Mesodermal cell (in vitro differentiated cells): Measurements from ENCODE around the gene KMO.

ENCODE experiments used
- H3K27ac ChIP-seq: 2 replicates; pipeline ENCODE4 v1.7.0; 2013; ENCODE audit warnings: mild to moderate bottlenecking, low read depth, low read length, moderate library complexity; ENCODE audit not compliant: severe bottlenecking
- H3K36me3 ChIP-seq: 2 replicates; pipeline ENCODE4 v1.7.1; 2013; ENCODE audit warnings: mild to moderate bottlenecking, low read length, moderate library complexity; ENCODE audit not compliant: control insufficient read depth, insufficient read depth
- H3K4me1 ChIP-seq: one replicate; pipeline ENCODE4 v1.7.1; 2013; ENCODE audit warnings: mild to moderate bottlenecking, low read length; ENCODE audit not compliant: insufficient read depth, control insufficient read depth, poor library complexity, severe bottlenecking
- H3K4me3 ChIP-seq: 2 replicates; pipeline ENCODE4 v1.7.0; 2013; ENCODE audit warnings: low read length, control low read depth, mild to moderate bottlenecking; ENCODE audit not compliant: insufficient read depth, poor library complexity, severe bottlenecking; ENCODE audit errors: extremely low read depth
- H3K9me3 ChIP-seq: 2 replicates; pipeline ENCODE4 v1.7.1; 2013; ENCODE audit warnings: mild to moderate bottlenecking, low read length, moderate library complexity; ENCODE audit not compliant: control insufficient read depth
- WGBS, 2 experiments: methylation state at CpG; one replicate each; pipeline ENCODE4 v1.1.5; 2013; ENCODE audit warnings: missing lambda C conversion rate in 2 of 2; ENCODE audit not compliant: insufficient coverage in 2 of 2; 5-methylcytosine and 5-hydroxymethylcytosine counted together

Gene KMO

GRCh38 chr1:241536304-241536703, 4.1 kb downstream of the KMO start:
- no peak overlapping the region for H3K4me3 ChIP-seq
- WGBS, 2 experiments, result 100% methylated on average over 1 of the region's 1 CpG; no CpG with 5 or more reads in 1 of the 2 experiments
- H3K27ac ChIP-seq, result no peak overlapping the region
- H3K4me1 ChIP-seq, result peaks cover 8% of the 10 kb centered on the region
- no peaks in the 10 kb centered on the region for H3K9me3 ChIP-seq
- H3K36me3 ChIP-seq, result no peaks in the 10 kb centered on the region

GRCh38 chr1:241536969-241537368, 4.8 kb downstream of the KMO start:
- no peaks in the 10 kb centered on the region for H3K36me3 ChIP-seq
- WGBS, 2 experiments, result 89 to 100% methylated on average over 1 of the region's 2 CpGs
- H3K4me3 ChIP-seq, result no peak overlapping the region
- no peak overlapping the region for H3K27ac ChIP-seq
- H3K9me3 ChIP-seq, result no peaks in the 10 kb centered on the region
- peaks cover 1% of the 10 kb centered on the region for H3K4me1 ChIP-seq

DNA sequence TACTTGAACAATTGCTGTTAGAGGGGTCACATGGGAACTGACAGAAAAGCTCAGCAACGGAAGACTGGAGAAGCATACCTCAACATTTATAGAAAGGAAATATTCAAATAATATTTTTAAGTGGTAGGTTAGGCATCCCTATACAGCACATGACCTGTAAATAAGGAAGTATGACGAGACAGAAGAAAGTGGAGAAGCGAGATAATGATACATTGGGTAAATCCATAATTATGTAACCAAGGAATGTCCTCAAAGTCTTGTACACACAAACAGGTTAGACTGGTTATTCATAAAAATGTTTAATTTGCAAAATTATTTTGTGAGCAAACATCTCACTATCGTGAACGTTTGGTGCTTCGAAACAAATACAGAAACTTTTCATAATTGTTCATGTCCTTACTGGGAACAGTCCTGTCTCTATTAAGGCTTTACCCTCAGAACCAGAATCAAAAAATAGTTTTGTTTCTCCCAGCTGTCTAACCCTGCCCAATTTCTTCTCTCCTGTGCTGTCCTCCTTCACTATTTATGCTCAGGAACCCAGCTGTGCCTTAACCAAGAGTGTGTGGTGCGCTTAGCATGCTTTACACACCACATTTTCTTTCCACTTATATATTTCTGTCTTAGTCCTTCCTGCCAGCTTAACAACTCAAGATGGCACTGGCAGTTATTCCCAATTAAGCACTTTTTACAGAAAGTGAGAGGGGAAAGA, 10.2 kb downstream of the KMO start:
- Histone ChIP-seq H3K4me3 (no peak overlapping the region), H3K36me3 (no peaks in the 10 kb centered on the region), H3K4me1 (no peaks in the 10 kb centered on the region), H3K9me3 (no peaks in the 10 kb centered on the region), H3K27ac (no peak overlapping the region)
- 92 to 94% methylated on average over 4 to 5 of the region's 7 CpGs for WGBS, 2 experiments

- Histone ChIP-seq H3K9me3 (no peaks in the 10 kb centered on the region), H3K36me3 (no peaks in the 10 kb centered on the region), H3K27ac (no peak overlapping the region), H3K4me3 (no peak overlapping the region), H3K4me1 (no peaks in the 10 kb centered on the region)
- 100% methylated on average over 1 to 2 of the region's 2 CpGs for WGBS, 2 experiments
Measured at GRCh38 chr1:241548008-241548407, 15.8 kb downstream of the KMO start.

DNA sequence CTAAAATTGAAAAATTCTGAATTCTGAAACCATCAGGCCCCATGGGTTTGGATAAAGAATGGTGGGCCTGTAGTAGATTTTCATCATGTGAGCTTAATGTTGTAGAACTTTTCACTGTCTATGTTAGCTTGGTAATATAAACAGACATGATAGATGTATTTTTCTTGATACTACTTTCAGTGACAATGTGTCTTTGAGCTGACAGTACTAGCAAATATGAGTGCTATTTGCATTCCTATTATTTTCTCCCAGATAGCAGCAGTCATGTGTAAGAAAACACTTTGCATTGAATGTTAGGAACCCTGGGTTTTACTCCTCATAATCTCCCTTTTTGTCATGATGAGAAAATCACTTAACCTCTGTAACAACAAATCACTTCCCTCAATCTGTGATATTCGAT, 18.1 kb downstream of the KMO start:
- no peaks in the 10 kb centered on the region for H3K9me3 ChIP-seq
- H3K36me3 ChIP-seq, result no peaks in the 10 kb centered on the region
- H3K27ac ChIP-seq, result no peak overlapping the region
- no peaks in the 10 kb centered on the region for H3K4me1 ChIP-seq
- H3K4me3 ChIP-seq, result no peak overlapping the region
- WGBS, 2 experiments, result 83 to 89% methylated on average over 1 of the region's 1 CpG

DNA sequence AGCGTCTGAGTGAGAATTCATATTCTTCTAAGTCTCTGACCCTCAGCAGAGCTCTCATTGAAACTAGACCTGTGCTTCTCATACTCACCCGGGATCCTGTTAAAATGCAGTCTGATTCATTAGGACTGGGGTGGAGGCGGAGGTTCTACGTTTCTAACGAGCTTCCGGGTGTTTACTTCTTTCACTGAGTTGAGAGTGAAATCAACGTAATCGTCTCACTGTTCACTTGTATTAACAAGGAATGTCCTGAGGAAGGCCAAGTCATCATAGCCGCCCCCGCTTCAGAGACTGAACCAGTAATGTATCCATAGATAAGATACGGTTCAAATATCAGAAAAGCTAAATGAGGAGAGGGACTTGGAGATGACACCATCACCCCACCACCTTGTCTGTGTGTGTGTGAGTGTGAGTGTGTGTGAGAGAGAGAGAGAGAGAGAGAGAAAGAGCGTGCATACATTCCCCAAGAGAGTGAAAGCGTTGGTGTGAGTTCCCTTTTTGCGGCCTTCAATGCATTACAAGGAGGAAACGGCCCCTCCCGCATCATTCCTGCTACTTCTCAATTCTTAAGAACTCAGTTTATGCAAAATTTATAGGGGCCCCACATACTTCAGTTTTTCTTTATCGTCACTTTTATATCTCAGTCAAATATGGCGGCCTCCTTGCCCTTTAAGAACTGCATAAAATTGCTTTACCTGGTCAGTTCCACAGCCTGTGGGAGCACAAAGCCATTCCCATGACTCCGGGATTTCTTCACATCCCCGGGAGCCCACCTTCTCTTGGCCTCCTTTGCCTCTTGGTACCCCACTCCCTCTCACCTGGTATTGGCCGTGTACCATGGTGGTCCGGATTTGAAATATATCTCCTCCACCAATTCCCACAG, 19.8 kb downstream of the KMO start:
- H3K36me3 ChIP-seq, result no peaks in the 10 kb centered on the region
- 86 to 89% methylated on average over 16 to 17 of the region's 22 CpGs for WGBS, 2 experiments
- H3K4me1 ChIP-seq, result no peaks in the 10 kb centered on the region
- H3K27ac ChIP-seq, result no peak overlapping the region
- H3K9me3 ChIP-seq, result no peaks in the 10 kb centered on the region
- H3K4me3 ChIP-seq, result no peak overlapping the region

GRCh38 chr1:241553886-241554592, 21.9 kb downstream of the KMO start:
- 86 to 88% methylated on average over 5 to 7 of the region's 7 CpGs for WGBS, 2 experiments

DNA sequence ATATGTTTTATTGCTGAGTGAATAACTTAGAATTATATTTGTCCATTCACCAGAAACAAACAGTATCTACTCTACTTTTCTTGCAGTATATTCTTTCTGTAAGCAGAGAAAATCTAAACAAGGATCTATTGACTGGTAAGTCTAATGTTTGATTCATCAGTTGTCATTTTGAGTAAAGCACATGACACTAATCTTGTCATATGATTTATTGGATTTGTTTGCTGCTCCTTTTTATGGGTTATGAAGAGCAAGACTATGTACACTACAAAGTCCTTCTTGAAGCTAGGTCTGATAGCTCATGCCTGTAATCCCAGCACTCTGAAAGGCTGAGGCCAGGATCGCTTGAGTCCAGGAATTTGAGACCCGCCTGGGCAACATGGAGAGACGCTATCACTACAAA, 23.3 kb downstream of the KMO start:
- no peaks in the 10 kb centered on the region for H3K9me3 ChIP-seq
- no peaks in the 10 kb centered on the region for H3K4me1 ChIP-seq
- no peak overlapping the region for H3K27ac ChIP-seq
- H3K36me3 ChIP-seq, result no peaks in the 10 kb centered on the region
- H3K4me3 ChIP-seq, result no peak overlapping the region
- WGBS, 2 experiments, result 87% methylated on average over 3 of the region's 3 CpGs; no CpG with 5 or more reads in 1 of the 2 experiments

More at GRCh38 chr1:241553886-241554592, 21.9 kb downstream of the KMO start:
- no peaks in the 10 kb centered on the region for H3K36me3 ChIP-seq
- H3K27ac ChIP-seq, result no peak overlapping the region
- no peak overlapping the region for H3K4me3 ChIP-seq
- no peaks in the 10 kb centered on the region for H3K9me3 ChIP-seq
- H3K4me1 ChIP-seq, result no peaks in the 10 kb centered on the region

- H3K4me1 ChIP-seq, result no peaks in the 10 kb centered on the region
- WGBS, 2 experiments, result 87 to 90% methylated on average over 4 to 5 of the region's 5 CpGs
- H3K27ac ChIP-seq, result no peak overlapping the region
- no peaks in the 10 kb centered on the region for H3K9me3 ChIP-seq
- H3K36me3 ChIP-seq, result no peaks in the 10 kb centered on the region
- no peak overlapping the region for H3K4me3 ChIP-seq
Measured at GRCh38 chr1:241557031-241557430, 24.9 kb downstream of the KMO start.

GRCh38 chr1:241557551-241558193, 25.5 kb downstream of the KMO start:
- Histone ChIP-seq H3K4me3 (no peak overlapping the region), H3K27ac (no peak overlapping the region), H3K36me3 (no peaks in the 10 kb centered on the region), H3K4me1 (no peaks in the 10 kb centered on the region), H3K9me3 (no peaks in the 10 kb centered on the region)
- 100% methylated on average over 2 of the region's 5 CpGs; no CpG with 5 or more reads in 1 of the 2 experiments for WGBS, 2 experiments
